ENCODE results near the gene UBXN1.

DNA sequence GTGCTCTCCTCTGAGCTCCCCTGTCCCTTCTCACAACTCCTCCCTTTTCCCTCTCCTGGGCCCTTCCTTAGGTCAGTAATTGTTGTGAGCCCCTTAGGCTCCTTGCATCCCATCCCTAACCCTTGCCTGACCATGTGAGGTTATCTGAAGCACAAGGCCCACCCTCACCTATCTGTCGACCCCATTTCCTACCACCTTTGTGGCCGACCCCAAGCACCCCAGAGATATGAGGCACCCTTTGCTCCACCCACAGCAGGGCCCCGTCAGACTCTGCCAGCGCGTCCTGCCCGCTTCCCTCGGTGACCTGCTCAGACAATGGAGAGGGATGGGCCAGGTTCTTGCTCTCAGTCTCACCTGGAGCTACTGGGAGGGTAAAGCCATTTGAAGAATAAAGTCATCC is 29.9 kb upstream of the UBXN1 start:
- TF ChIP-seq CHD4 (IDR thresholded peaks at IDR 0.05; ENCODE audit: borderline replicate concordance) (no peak), RAD21 (conservative IDR thresholded peaks at IDR 0.05 in 1 of 2, IDR thresholded peaks at IDR 0.05 in 1 of 2) (no peak), TP53 (CRISPR knock-in tag; IDR thresholded peaks at IDR 0.05) (no peak)
- TF ChIP-seq, protein P1, sequence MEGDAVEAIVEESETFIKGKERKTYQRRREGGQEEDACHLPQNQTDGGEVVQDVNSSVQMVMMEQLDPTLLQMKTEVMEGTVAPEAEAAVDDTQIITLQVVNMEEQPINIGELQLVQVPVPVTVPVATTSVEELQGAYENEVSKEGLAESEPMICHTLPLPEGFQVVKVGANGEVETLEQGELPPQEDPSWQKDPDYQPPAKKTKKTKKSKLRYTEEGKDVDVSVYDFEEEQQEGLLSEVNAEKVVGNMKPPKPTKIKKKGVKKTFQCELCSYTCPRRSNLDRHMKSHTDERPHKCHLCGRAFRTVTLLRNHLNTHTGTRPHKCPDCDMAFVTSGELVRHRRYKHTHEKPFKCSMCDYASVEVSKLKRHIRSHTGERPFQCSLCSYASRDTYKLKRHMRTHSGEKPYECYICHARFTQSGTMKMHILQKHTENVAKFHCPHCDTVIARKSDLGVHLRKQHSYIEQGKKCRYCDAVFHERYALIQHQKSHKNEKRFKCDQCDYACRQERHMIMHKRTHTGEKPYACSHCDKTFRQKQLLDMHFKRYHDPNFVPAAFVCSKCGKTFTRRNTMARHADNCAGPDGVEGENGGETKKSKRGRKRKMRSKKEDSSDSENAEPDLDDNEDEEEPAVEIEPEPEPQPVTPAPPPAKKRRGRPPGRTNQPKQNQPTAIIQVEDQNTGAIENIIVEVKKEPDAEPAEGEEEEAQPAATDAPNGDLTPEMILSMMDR (IDR thresholded peaks at IDR 0.05), result no peak

All from A549 (cell line).